Measurements from ENCODE around the gene M1AP.
A peak's percentile ranks its signal among the peaks of the same experiment; 100 is the strongest.

The M1AP gene

DNA sequence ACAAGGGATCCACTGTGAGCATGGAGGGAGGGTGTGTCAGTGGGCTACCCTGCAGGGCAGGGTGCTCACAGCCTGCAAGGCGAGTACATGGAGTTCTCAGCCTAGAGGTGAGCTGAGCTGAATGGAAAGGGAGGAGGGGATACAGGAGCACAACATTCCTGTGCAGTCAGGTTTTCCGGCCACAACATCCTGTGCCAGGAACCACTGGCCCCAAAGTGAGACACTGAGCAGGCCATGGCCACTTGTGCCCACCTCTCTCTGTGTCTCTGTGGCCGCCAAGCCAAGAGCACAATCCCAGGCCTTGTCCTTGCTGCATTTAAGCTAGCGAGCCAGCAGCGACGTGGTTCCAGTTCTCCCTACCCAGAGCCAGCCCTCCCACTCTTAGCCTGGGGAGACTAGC is 87.5 kb downstream of the M1AP start:
- DNase-seq, result no peak

DNA sequence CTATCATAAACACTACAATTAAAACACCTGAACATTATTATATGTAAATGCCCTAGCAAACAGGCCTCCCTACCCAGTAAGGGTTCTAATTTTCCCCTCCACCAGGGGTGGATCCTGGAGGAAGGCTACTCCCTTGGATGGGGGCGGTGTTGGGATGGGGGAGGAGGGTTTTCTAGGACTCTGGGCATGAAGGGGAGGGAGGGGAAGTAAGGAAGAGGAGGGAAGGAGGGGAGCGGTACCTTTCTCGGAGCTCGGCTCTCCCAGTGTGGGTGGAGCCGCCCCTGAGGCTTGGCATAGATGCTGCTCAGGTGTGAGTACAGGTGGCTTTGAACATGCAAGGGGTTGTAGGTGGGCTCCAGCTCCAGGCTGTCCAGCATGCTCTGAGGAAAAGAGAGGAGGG is 88.2 kb downstream of the M1AP start:
- DNase-seq, result no peak

DNA sequence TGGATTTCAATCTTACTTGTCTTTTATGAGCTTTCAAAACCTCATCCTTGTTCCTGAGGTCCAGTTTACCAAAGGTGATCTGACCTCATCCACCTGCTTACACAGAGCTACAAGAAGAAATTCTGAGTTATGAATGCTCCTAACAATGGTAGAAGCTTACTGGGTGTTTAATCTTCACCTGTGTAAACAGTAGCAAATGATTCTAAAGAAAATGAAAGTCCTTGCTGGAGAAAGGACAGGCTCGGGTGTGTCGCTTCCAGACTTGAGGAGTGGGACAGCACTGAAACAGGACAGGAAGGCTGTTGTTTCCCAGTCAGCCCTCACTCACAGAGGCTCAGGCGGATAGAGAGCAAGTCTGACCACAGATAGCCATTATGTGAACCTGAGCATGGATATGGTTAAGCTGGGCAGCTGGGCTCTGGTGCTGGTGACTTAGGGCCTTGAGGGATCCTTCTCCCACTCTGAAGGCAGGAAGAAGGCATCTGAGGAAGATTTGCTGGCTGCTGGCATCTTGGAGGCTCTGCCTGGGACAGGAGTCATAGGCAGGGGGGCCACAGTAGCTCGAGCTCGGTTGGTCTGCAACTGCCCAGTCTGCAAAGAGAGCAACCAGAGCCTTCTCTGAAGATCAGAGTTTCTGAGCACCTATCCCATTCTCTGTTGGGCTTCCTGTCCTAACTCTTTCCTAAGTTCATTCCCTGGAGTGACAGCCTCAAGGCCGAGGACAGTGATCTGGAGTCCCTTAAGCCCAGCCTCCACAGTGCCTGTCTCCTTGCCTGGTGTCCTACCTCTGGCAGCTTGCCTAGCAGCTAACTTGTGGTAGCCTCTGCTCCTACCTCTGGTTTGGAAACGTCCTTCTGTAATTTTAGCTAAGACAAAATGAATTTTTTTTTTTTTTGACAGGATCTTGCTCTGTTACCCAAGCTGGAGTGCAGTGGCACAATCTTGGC is 89.6 kb downstream of the M1AP start:
- DNase-seq, result no peak

DNA sequence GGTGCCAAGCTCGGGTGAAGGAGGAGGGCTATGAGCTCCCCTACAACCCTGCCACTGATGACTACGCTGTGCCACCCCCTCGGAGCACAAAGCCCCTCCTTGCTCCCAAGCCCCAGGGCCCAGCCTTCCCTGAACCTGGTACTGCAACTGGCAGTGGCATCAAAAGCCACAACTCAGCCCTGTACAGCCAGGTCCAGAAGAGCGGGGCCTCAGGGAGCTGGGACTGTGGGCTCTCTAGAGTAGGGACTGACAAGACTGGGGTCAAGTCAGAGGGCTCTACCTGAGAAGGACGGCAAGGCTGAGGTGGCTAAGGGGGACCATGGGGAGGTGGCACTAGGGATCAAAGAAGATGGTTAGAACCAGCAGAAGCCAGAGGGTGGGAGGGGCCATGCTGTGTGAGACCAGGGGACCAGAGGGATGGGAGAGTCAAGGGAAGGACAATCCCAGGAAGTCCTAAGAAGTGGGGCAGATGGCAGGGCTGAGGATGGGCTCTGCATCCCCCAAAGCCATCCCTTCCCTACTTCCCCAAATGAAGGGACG is 91.2 kb downstream of the M1AP start:
- no peak for DNase-seq

DNA sequence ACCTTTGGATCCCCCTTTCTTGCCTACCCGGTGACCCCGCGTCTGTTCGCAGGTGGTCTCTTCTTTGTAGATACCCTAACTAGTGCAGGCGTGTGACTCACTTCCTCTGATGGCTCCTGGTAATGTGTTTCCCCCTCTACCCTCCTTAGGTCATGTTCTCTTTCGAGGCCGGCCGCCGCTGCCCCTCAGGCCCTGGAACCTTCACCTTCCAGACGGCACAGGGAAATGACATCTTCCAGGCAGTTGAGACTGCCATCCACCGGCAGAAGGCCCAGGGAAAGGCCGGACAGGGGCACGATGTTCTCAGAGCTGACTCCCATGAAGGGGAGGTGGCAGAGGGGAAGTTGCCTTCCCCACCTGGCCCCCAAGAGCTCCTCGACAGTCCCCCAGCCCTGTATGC is 92.0 kb downstream of the M1AP start:
- DNase-seq, result no peak

DNA sequence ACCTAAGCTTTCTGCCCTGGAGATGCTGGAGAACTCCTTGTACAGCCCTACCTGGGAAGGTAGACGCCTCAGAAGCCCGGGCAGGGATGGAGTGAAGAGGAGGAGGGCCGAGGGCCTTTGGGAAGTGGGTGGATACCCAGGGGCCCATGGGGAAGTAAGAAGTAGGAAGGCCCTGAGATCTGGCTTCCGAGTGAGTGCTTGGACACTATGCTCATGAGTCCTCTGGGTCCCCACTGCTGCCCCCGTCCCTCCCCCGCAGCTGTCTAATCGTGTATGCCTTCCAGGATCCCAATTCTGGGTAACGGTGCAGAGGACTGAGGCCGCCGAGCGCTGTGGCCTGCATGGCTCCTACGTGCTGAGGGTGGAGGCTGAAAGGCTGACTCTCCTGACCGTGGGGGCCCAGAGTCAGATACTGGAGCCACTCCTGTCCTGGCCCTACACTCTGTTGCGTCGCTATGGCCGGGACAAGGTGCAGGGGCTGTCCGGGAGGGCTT is 92.5 kb downstream of the M1AP start:
- no peak for DNase-seq

DNA sequence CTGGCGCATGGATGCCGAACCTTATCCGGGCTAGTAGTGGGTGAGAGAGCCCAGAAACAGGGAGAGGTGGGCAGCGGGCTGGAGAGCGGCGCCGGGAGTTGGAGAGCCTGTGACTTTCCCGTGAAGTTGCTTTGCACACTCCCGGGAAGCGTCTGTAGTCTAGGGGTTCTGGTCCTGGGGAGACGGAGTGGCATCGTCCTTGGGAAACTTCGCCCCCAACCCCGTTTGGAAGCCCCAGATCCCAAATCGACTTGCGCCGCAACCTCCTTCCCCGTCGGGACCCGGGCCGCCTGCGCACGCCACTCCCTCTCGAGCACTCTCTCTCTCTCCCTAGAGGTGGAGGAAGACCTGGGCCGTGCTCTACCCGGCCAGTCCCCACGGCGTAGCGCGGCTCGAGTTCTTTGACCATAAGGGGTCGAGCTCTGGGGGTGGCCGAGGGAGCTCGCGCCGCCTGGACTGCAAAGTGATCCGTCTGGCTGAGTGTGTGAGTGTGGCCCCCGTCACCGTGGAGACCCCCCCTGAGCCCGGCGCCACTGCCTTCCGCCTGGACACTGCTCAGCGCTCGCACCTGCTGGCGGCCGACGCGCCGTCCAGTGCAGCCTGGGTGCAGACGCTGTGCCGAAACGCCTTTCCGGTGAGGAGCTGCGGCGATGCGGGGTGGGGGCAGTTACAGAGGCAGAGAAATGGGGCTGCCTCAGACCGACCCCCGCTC is 93.2 kb downstream of the M1AP start:
- no peak for DNase-seq

DNA sequence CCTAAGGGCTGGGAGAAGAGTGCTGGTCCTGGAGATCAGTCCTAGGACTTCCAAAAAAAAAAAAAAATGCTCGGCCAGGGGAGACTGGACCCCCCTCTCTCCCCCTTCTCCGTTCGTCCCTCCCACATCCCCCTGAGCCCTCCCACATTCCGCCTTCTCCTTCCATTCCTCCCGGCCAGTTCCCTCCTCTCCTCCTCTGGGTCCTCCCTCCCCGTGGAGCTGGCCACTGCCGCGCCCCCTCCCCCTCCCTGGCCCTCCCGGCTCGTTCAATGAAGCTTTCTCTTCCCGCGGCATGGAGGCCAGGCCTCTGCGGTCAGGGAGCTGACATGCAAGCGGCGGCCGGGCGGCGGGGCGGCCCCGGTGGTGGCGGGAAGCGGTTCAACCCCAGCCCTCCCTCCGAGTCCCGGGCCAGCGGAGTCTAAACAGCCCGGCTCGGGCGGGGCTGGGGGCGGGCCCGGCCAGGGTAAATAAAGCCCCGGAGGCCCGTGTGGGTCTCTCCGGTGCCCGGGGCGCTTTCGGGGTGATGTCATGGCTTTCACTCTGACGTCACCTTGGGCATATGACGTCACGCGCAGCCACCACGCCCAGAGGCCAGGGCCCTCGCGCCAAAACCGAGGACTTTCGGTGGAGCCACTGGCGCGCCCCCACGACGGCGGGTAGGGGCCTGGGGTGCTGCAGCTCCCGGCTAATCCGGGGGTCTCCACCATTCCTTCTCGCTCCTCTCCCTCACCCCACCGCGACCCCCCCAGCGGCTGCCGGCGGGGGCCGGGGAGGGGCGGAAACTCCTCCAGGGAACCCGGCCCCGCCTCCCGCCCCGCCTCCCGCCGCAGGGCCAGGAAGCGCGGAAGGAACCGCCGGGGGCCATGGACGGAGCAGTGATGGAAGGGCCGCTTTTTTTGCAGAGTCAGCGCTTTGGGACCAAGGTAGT is 94.0 kb downstream of the M1AP start, which contains the start of the genes DOK1 and LOXL3:
Gene DOK1, plus strand, starts transcription at position 829 of the 928 bp plus-strand sequence. Its CDS starts 35 bp downstream, at position 864.
Gene LOXL3, minus strand, starts transcription at position 51 of the 928 bp plus-strand sequence. CDS start 1,308 bp downstream, outside the sequence.
- peak; percentile 32 for DNase-seq

DNA sequence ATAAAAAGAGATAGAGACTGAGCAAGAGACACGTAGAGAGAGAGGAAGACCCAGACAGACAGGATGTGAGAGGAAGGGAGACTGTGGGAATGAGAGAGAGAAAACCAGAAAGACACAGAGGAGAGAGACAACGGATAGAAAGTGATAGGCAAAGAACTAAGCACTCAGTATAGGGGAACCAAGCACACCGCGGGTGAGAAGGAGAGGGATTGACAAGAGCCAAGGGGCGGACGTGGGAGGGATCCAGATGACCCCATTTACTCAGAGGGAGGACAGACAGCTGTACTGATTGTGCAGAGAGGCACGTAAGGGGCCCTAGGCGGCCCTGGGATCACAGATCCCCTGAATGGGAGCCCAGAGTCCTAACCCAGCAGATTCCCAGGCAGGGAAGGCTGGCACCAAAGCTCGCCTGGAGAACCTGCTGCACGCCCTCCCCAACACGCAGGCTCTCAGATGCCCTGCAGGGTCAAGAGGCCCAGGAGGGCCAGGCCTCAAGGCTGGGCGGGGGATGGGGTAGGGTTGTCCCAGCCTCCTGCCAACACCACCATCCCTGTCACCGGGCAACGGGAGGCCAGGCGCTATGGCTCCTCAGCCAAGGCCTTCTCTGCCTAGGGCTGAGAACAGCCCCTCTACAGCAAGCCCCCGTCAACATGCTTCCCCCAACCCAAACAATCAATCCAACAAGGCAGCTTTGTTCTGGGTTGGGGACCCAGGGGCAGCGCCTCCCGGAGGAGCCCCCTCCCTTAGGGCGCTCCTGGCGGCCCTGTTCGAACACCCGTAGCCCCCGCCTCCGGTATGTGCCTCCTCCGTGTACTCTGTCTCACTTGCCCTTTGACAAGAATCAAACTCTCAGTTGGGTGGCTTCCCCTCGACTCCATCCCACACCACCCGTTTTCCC is 95.0 kb downstream of the M1AP start:
- DNase-seq, result no peak

DNA sequence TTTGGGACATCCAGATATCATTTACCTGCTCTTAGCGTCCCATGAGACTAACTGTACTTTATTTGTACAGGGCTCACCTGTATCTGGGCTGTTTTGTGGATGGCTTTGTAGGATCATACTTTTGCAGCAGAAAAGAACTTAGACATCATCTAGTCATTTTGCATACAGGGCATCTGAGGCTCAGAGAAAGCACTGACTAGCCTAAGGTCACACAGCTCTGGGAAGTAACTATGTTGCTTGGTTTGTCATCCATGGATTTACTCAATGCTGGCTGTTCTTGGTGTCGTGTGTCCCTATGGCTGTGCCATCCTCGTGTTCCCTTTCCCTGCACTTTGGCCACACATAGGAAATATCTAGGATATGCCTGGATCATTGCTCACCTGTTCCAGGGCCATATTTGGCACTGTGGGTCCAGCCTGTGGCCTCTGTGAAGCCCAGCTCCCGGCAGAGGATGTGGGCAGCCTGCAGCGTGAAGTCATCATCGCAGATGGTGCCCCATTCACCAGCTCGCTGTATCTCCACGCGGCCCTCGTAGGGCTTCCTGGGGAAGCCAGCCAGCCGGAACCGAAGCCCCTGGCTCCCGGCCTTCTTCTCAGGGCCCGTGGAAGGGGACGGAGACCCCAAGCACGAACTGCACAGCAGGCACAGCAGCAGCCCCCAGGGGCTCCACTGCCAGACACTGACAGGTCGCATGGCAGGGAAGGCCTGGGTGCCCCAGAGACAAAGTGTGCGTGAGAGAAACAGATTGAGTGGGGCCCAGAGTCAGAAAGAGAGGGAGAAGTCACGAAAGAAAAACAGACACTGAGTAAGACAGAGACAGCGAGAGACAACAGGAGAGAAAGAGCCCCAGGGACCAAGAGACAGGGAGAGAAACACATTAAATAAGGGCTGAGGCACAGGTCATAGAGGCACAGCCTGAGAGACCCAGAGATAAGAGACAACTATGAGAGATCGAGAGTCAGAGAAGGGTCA is 95.9 kb downstream of the M1AP start:
- DNase-seq, result no peak

DNA sequence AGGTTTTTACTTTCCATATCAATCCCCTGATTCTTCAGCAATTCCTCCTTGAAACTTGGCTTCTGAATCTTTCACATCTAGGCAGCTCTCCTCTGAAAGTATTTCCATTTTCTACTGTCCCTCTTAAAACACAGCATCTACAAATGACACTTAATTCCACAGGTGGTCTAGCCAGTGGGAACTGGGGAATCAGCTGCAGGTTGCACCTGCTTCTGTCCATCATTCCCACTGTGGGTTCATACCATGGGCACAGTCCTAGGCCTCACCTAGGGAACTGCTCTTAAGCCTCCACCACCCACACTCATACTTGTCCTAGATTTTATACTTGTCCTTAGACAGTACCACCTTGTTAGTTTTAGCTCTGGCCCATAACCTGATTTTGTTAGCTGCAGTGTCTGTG is 96.6 kb downstream of the M1AP start:
- no peak for DNase-seq

DNA sequence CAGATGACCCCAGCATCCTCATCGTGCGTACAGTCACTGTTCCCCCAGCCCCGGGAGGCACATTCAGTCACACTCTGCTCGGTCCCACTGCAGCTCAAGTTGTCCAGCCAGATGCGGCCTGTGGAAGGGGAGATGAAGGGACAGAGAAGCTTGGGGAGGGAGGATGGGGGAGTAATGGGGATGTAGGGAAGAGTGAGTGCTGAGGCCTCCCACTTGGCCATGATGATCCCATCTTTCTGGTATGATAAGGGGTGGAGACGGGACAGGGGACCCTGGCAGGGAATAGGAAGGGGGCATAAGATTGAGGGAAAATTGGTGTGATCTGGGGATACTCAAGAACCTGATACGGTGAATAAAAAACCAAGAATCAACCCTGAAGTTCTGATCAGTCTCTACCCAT is 97.9 kb downstream of the M1AP start:
- no peak for DNase-seq

DNA sequence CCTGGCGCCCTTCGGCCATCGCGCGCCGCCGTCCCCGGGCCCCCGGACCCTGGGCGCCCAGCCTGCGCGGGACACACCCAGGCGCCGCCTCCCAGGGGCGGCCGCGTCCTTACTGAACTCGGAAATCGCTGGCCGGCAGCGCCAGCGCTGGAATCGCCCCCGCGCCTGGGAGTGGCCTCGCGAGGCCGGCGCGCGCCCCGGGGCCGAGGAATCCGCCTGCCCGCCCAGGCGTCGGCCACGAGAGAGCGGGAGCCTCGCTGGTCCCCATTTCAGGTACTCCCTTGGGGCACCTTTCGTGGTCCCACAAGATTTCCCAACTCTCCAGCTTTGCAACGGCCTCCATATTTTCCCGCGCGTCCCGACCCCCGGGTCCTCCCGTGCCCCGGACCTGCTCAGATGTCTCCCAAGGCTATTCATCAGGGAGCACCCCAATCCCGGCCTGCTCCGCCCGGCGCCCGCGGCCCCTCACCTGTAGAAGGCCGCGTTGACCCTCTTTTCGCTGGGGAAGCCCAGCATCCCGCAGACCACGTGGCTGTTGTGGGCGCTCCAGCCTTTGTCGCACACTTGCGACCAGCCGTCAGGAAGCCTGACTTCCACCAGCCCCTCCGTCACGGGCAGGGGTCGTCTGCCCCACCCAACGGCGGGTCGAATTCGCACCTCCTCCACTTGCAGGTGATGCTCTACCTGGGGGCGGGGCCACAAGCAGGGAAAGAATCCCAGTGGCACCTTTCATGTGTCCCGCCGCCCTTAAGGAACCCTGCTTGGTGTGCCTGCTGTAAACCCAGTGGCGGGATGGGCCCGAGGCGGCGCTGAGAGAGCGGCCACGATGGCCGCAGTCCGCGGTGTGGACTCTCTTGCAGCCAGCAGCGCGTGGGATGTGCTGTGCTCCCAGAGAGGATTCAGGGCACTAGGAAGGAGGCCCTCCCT is 99.0 kb downstream of the M1AP start:
- DNase-seq, result peak; percentile 22

DNA sequence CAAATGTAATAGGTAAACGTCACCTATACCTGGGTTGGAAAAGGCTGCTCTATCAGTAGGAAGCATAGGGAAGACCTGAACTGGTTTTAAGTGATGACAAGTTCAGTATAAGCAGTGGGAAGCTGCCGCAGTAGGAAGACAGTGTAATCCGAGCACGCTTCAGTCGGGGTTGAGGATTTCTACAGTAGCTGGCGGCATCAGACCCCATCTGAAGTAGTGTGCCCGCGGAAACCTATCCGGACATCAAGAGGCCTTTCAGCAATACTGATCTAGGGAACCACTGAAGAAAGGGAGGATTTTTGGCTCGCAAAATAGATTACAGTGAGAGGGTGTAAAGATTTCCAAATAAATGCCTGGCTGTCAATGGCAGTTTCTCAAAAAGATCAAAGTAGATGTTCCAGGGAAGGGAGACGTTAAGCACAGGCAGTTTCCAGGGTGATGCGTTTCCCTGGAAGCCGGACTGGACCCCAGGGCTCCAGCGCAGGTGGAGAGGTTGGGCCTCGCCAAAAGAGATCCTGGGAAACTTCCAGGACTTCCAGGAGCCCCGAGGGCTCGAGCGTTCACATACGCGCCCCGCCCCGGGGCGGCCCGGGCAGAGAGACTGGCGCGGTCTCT is 99.7 kb downstream of the M1AP start:
- DNase-seq, result peak; percentile 41

DNA sequence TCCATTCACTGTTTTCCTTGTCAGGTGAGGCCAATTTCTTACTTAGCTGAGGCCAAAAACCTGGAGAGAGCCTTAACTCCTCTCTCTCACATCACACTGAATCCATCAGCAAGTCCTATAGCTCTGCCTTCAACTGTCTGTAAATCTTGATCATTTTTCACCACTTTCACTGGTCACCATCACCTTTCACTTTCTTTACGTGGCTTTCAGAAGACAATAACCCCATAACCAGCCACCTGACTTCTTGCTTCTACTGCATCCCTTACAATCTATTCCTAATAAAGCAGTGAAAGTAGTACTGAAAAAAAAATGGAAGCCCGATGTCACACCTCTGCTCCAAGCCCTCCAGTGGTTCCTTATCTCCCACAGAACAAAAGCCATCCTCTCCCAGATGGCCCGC is 102.1 kb downstream of the M1AP start:
- DNase-seq, result no peak

DNA sequence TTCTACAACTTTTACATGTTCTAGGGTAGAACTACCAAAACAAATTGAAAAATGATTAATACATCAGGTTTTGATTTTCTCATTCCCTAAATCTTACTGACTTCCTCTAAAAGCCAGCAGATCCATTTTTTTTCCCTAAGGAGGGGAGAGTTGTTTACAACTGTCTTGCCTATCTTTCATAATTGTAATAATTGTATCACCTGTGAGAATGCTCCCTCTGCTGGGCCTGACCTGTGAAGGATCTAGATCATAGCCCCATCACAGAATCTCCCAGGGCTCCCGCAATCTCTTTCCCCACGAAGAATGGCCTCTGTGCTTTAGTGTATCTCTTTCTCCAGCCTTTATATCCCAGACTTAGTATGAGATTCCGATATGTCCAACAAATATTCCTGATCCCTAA is 103.5 kb downstream of the M1AP start:
- no peak for DNase-seq

DNA sequence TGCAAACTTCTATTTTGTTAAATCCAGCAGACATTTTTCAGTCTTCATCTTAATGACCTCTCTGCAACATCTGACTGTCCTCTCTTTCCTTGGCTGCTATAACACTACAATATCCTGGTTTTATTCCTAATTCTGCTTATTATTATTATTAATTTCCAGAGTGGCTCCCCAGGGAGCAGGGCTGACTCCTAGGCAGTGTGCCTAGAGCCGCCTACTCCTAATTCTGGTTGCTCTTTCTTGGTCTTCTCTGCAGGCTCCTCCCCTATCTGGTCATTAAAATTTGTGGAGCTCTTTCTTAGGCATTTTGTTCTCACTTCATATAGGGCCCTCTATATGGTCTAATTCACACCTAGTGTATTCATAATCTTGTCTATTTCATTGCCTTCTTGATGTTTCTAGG is 105.2 kb downstream of the M1AP start:
- DNase-seq, result no peak

DNA sequence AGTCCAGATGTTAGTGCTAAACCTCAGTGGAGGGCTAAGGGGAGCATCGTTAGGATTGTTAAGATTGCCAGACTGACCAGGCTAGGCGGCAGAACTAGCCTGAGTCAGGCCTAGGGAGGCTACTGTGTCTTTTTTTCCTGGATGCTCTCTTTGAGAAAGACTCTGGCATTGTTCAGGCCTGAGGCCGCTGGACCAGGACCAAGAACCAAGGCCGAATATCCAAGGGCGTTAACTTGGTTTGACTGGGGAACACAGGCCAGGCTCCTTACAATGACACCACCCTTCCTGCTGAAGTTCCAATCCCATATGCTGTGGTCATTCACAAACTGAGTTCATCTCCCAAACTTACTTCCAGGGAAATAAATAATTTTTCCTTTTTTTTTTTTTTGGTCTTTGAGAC is 107.8 kb downstream of the M1AP start:
- DNase-seq, result no peak
